GM12892 (cell line): ENCODE data around the gene FXYD6.
"Not testable (repeated sequence)": the region's sequence is repeated elsewhere in the genome, so short reads cannot be mapped to it uniquely, and the experiment has no call there.

Experiments
- POLR2A ChIP-seq: IDR thresholded peaks from 2 replicates; pipeline ENCODE4 v1.6.1; 2011; ENCODE audit warnings: low read depth, low read length, control low read depth
- POLR2AphosphoS5 ChIP-seq: IDR thresholded peaks from 2 replicates; pipeline ENCODE4 v1.6.1; 2011; ENCODE audit warnings: low read depth, low read length, control low read depth
- TAF1 ChIP-seq: IDR thresholded peaks from 2 replicates; pipeline ENCODE4 v1.6.1; 2011; ENCODE audit warnings: low read depth, mild to moderate bottlenecking, control low read depth, low read length, borderline replicate concordance

DNA sequence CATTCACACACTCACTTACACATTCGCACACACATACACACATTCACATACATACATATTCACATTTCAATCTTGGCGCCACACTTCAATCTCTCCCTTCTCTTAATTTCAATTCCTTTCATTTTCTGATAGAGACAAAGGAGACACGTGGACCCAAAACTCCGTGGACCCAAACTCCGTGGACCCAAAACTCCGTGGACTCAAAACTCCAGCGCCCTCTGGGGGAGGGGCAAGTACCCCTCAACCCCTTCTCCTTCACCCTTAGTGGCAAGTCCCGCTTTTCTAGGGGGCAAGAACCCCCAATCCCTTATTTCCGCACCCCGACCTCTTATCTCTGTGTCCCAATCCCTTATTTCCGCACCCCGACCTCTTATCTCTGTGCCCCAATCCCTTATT is 66.4 kb downstream of the FXYD6 start:
- not testable (repeated sequence) for TF ChIP-seq POLR2AphosphoS5, POLR2A, TAF1
